K562 (cell line): ENCODE results near the gene USP48. TPM values are rescaled to one million over a fixed set of nuclear protein-coding genes. Genes with fewer than 3 reads are reported as not detected.
A peak's percentile ranks its signal among the peaks of the same experiment; 100 is the strongest.

Source experiments
- ARID2 ChIP-seq: fragments of 450-650 bp; IDR thresholded peaks from 2 replicates; pipeline ENCODE4 v1.6.1; 2017; ENCODE audit warnings: antibody characterized with exemption, mild to moderate bottlenecking
- CBX5 ChIP-seq: IDR thresholded peaks from 2 replicates; pipeline ENCODE4 v1.6.1; 2014; ENCODE audit warnings: low read depth, borderline replicate concordance
- HDAC6 ChIP-seq: IDR thresholded peaks from 2 replicates; pipeline ENCODE4 v1.6.1; 2012; ENCODE audit warnings: low read depth, mild to moderate bottlenecking, control low read depth, inconsistent platforms, low read length, moderate library complexity
- HES1 ChIP-seq: fragments of 450-650 bp; IDR thresholded peaks from 2 replicates; pipeline ENCODE4 v1.6.1; 2016; ENCODE audit warnings: low read depth, mild to moderate bottlenecking, moderate library complexity
- HNRNPUL1 ChIP-seq: fragments of 200-400 bp; formaldehyde crosslinking; IDR thresholded peaks from 2 replicates; pipeline ENCODE4 v1.6.1; 2017; ENCODE audit warnings: low read length
- MLLT1 ChIP-seq, 2 experiments: fragments of 450-650 bp; IDR thresholded peaks; 2 replicates each; pipeline ENCODE4 v1.6.1; 2016
- MXI1 ChIP-seq: IDR thresholded peaks from 2 replicates; pipeline ENCODE4 v1.6.1; 2011; ENCODE audit warnings: low read depth, mild to moderate bottlenecking, improper control_type of control experiment, low read length
- NBN ChIP-seq: fragments of 450-650 bp; IDR thresholded peaks from 2 replicates; pipeline ENCODE4 v1.6.1; 2016; ENCODE audit warnings: low read depth, mild to moderate bottlenecking
- PTBP1 ChIP-seq: fragments of 200-400 bp; formaldehyde crosslinking; IDR thresholded peaks from 2 replicates; pipeline ENCODE4 v1.6.1; 2017; ENCODE audit warnings: low read depth, low read length
- RBBP5 ChIP-seq: fragments of 200-600 bp; sonication (generic); IDR thresholded peaks from 2 replicates; pipeline ENCODE4 v1.6.1; 2012; ENCODE audit warnings: borderline replicate concordance, mild to moderate bottlenecking, low read length, control low read depth, inconsistent platforms; ENCODE audit not compliant: insufficient read depth, poor library complexity, severe bottlenecking
- RBM39 ChIP-seq: fragments of 200-400 bp; formaldehyde crosslinking; optimal IDR thresholded peaks from 2 replicates; pipeline ENCODE3; 2018; ENCODE audit warnings: low read depth, low read length
- TEAD2 ChIP-seq: fragments of 450-650 bp; IDR thresholded peaks from 2 replicates; pipeline ENCODE4 v1.6.1; 2016; ENCODE audit warnings: missing genetic modification characterization, control low read depth, missing compliant biosample characterization
- ZC3H11A ChIP-seq: IDR thresholded peaks from 2 replicates; pipeline ENCODE4 v1.6.1; 2012; ENCODE audit warnings: low read depth, low read length, improper control_type of control experiment
- ZNF274 ChIP-seq: IDR thresholded peaks from 2 replicates; pipeline ENCODE4 v1.6.1; 2011; ENCODE audit warnings: low read depth, mild to moderate bottlenecking, low read length, moderate library complexity, borderline replicate concordance
- ZNF384 ChIP-seq: IDR thresholded peaks from 2 replicates; pipeline ENCODE4 v1.6.1; 2012; ENCODE audit warnings: low read depth, low read length, improper control_type of control experiment
- ZNF395 ChIP-seq: fragments of 200-800 bp; sonication (Bioruptor generic); IDR thresholded peaks from 2 replicates; pipeline ENCODE4 v1.6.1; 2017; ENCODE audit warnings: missing genetic modification characterization, missing compliant biosample characterization
- polyA plus RNA-seq, 8 experiments: library from polyadenylated mRNA; depleted of rRNA in 4 of 8; stranded (reverse) in 5 of 8; unstranded in 3 of 8; fragments of >200 nt; fragmentation: Nextera tagmentation in 2 of 8; fragmentation: Illumina TruSeq in 1 of 8; extraction: Ambion mirVana in 2 of 8; extraction: Trizol in 1 of 8; gene quantifications; 2 replicates each; pipeline versions ENCODE4 v1.2.1 to v1.2.3, GENCODE V29; 2011 to 2014; ENCODE audit warnings: inconsistent platforms in 1 of 8, missing spikeins in 1 of 8
- total RNA-seq, 7 experiments: library from RNA; depleted of rRNA in 6 of 7; stranded (reverse); fragments of >200 nt in 6 of 7; fragmentation: Illumina TruSeq in 2 of 7; extraction: Trizol in 2 of 7; gene quantifications; 2 replicates each; pipeline versions ENCODE4 v1.2.1 to v1.2.3, GENCODE V29; 2011 to 2021; ENCODE audit warnings: low replicate concordance in 1 of 7

USP48 gene
- total and polyA plus RNA-seq, 9 of the 15 experiments (the other 6 are each of a cell fraction or from before 2014, with no cell fraction given), result 23.3 to 123 (median 106) TPM

GRCh38 chr1:21783679-21784603 is 992 bp upstream of the USP48 start (continued):
- TF ChIP-seq ZNF395 (CRISPR knock-in tag) (peak; percentile 79), CBX5 (no peak), ARID2 (no peak), ZNF274 (no peak), TEAD2 (tag) (no peak), ZNF384 (peak; percentile 53; the same call in 1 of the 2 replicates), MLLT1 (IDR thresholded peaks at IDR 0.05) (peak in 1 of 2 experiments; percentile 86; a peak in 3 of 4 replicates), RBM39 (no peak), PTBP1 (no peak), NBN (peak; percentile 34; the same call in 1 of the 2 replicates), HNRNPUL1 (no peak), HES1 (no peak; the same call in 1 of the 2 replicates), MXI1 (no peak; the same call in 1 of the 2 replicates), ZC3H11A (peak; percentile 49; the same call in 1 of the 2 replicates), RBBP5 (no peak), HDAC6 (no peak)
